Activated T-cell treated with anti-CD3 and anti-CD28 coated beads for 24 hours (primary cell): ENCODE results near the gene VGF.
A peak's percentile ranks its signal among the peaks of the same experiment; 100 is the strongest.

Source experiments
- DNase-seq: peaks from one replicate; pipeline ENCODE4 v3.0.0-alpha.2; 2020; ENCODE audit warnings: low read depth

VGF gene

DNA sequence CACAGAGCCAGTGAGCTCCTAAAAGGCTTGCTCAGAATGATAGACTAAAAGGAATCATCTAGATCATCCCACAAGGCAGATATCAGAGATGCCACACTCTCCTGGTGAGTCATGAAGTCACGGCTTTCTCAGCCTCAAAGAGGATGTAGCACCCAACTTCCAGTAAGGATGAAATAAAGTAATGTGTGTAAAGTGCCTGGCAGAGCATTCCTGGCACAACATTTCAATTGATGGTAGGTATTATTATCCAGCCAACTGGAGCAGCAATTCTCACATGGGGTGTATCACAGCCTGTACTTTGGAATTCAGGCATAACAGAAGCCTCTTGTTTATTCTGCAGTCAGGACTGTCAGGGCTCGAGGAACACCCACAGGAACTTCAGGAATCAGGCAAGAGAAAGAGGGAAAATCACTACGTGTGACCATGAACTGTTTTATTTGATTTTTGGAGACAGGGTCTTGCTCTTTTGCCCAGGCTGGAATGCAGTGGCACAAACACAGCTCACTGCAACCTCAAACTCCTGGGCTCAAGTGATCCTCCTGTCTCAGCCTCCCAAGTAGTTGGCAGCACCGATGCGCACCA lies 20.0 kb upstream of the VGF start:
- no peak for DNase-seq

DNA sequence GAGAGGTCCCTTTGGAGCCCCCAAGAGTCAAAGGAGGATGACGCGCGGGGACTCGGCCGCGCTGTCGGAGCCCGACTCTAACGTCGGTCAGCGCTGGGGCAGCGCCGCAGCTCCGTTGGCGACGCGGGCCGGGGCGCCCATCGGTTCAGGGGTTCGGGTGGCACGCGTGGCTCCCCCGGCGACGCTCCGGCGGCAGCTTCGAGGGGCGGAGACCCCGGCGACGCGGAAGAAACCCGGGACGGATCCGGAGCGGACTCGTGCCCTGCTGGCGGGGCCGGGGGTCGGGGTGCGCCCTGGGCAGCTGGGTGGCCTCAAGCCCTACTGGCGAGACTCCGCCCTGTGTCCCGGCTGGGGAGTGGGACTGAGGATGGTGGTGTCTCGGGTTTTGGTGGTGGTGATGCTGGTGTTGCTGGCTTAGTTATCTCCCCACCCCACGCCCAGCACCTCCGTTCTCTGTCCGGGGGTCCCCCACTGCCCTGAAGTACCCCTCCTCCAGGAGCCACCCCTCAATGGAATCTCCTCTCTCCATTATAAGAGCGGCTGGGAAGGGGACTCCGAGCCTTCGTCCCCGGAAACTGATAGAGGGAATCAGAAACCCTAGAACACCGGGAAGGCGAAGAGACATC lies 14.9 kb upstream of the VGF start, which contains the start of gene NAT16:
TSS of gene NAT16 (minus strand) at position 164 of the 626 bp plus-strand sequence. CDS start 5,486 bp downstream, outside the sequence.
- DNase-seq, result no peak

DNA sequence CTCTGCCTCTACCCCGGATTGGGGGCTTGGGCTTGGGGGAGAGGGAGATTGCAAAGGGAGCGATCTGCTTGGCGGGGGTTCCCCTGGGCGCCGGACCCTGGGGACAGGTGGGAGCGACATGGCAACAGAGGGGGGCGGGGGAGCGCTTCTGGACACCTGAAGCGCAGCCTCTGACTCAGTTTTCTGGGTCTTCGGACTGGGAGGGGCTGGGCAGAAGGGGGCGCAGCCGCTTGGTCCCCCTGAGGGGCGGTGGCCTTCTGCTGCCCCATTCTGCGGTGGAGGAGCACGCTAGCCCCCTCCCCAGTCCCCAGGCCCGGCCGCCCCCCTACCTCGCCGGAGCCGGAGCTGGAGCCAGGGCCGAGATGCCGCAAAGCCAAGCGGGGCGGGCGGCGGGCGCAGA lies 14.3 kb upstream of the VGF start:
- no peak for DNase-seq

DNA sequence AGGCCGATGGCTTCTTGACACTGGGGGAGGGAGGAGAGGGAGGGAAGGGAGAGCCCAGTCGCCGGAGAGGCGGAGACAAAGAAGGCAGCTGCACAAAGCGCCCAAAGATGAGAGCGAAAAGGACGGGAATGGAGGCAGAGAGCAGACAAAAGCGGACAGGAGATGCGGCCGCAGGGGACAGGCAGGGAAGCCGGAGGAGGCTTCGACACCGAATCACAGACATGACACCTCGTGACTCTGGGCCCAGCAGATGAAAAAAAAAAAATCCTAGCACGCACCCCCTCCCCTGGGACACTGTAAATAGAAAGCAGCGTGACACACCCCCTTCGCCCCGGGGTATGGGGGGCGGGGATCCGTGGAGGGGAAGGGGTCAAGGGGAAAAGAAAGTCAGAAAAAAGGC lies 13.7 kb upstream of the VGF start:
- DNase-seq, result no peak

DNA sequence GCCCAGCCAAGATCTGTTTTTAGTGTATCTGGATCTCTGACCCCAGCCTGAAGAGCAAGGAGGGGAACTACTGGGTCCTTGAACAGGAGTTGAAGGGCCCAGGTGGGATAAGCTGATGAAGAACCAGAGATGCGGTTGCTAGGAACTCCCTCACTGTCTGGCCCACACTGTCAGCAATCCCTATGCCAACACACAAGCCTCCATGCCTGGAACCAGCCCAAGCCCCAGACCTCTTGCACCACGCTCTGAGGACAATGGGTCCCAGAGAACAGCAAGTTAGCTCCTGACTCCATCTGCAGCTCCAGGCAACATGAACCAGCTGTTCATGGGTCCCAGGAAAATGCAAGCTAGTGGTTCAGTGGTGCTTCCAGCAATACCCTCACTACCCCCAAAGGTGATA lies 12.3 kb upstream of the VGF start:
- DNase-seq, result no peak

DNA sequence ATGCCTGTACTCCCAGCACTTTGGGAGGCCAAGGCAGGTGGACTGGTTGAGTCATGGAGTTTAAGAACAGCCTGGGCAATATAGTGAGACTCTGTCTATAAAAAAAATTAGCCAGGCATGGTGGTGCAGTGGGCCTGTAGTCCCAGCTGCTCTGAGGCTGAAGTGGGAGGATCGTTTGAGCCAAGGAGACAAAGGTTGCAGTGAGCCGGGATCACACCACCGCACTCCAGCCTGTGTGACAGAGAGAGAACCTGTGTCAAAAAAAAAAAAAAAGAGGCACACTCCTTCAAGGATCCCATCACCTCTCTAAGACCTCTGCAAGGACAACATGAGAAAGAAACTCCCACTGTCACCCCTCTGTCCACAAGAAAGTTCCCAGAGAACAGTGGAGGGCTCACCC lies 10.3 kb upstream of the VGF start:
- DNase-seq, result no peak

DNA sequence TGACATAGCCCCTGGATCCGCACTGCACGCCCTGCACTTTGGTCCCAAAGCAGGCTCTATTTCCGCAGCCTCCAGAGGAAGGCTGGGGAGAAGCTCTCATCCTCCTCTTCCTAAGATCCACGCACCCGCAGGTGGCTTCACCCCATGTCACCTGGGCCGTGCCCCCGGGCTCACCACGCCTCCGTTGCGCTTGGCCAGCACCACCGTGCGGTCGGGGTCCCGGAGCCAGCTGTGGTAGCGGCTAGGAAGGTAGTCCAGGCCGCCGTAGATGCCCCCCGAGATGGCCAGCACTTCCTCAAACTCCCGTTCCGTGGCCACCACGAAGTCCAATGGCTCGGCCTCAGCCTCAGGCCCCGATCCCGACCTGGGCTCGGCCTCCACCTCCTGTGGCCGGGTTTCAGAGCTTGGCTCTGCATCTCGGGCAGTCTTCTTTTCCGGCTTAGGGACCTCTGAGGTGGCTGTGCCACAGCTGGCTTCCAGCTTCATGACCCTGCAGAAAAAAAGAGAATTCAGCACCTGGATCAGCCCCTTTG lies 9.0 kb upstream of the VGF start:
- DNase-seq, result no peak

DNA sequence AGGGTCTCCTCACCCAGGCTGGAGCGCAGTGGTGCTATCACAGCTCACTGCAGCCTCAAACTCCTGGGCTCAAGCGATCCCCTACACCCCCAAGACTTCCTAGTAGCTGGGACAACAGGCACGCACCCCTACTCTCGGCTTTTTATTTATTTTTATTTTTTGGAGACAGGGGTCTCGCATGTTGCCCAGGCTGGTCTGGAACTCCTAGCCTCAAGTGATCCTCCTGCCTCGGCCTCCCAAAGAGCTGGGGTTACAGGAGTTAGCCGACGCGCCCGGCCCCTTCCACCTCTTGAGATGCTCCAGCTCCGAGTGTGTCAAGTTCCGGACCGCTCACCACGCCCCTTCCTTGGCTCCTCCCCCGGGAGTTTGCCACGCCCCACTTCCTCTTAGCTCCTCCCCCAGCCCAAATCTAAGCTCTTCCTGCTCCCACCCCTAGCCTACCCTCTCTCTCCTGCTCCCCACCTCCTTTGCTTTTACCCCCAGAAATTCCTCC lies 8.4 kb upstream of the VGF start:
- peak; percentile 64 for DNase-seq

DNA sequence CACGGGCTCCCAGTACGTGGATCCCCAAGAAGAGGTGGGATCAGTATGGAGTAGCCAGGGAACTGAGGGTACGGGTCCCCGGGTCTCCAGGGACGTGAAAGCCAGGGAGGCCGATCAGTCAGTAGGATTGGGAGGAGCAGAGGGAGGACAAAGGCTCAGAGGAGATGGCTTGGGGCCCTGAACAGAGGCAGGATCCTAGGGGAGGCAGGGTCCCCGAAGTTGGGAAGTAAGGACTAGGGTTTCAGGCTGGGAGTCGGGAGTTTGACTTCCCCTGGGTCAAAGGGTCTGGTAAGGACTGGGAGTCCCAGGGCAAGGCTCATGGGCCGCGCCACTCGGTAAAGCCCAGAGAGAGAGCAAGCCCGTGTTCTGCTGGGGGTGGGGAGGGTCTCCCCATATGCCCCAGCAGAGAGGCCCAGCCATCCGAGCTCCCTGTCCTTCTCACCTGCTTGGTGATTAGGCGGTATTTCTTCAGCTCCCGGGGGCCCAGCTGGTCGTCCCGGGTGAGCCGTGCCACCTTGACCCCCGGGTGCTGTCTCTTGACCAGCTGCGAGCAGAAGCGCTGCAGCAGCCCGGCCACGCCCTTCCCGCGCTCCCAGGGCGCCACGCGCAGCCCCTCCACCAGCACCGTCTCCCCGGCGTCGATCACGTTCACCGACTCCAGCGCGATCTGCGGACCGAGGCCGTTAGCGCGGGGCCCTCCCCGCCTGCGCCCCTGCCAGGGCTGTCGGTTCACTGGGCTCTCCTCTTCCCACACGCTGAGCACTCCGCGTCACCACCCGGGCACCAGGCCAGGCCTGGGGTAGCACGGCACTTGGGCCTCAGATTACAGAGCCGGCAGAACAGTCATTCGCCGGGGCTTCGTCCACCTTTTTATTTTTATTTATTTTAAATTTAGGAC lies 7.7 kb upstream of the VGF start:
- DNase-seq, result no peak

DNA sequence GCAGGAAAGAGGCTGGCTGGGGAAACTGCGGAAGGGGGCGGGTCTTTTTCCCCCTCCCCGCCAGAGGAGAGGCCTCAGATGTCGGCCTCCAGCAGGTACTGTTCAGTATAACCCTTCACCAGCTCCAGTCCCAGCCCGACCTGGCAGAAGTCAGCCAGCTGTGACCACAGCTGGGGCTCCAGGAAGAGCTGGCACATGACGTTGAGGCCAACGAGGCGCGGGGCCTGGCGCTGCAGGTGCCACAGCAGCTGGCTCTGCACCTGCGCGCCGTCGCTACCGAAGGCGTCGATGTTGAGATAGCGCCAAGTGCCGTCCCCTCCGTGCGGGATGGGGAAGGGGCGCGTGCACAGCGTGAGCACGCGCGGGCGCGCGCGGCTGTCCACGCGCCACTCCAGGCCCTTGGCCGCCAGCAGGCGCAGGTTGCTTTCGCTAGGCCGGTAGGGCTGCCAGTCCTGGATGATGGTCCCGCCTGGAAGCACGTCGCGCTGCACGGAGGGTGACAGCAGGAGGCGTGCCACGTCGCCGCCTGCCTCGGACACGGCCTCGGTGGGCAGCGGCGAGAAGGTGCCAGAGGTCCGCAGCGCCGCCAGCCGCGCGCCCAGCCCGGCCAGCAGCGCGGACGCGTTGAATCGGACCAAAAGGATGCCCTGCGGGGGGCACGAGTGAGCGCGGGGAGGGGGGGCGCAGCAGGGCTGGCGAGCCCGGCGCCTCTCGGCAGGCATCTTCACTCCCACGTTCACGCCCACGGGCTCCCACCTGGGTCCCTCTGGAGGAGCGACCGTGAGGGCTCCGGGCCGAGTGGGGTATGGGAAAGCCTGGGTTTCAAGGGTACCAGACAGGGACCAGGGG lies 6.9 kb upstream of the VGF start:
- DNase-seq, result no peak

DNA sequence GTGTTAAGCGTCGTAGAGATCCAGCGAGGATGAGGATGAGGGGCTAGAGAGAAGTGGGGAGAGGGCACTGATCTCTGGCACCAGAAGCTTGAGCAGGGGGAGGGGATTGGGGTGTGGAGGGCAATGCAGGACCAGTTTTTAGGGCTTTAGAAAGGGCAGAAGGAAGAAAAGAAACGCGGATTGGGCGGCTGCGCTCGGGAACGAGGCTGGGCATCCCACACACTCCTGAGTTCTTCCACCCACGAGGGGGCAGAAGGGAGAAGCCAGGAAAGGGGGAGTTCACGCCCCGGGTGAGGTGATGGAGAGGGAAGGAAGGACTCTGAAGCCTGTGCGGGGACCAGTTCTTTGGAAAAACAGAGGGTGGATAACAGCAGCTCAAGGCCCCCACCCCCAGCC lies 6.1 kb upstream of the VGF start:
- DNase-seq, result no peak

DNA sequence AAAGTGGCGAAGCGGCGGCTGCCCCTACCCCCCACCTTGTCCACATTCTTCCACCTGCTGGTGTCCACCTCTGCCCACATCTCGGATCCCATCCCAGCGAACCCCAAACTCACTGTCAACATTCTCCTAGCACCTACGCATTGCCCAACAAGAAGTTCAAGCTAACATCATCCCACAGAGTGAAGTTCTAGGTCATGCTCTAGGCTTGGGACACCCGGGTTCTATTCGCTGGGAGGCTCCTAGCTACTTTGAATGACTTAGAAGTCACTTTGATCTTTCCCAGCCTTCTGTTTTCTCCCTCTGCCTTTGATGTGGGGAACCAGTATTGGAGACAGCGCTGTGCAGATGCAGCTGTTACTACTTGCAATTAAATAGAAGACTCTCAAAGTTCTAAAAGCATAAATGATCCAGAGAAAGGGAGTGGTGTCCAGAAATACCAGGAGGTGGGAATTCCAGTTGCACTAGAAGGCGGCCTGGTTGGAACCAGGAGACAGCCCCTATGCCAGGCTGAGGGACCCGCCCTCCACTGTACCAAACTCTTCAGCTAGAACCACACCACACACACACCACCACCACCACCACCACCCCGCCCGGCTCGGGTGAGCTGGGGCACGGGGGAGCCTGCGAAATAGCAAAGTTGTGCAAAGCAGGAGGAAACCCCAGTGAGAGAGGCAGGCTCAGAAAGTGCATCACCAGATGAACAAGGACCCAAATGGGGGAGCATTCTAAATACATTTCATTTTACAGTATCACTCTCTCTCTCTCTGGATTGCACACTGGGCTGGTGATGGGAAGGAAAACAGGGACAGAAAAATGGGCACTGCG lies 5.5 kb upstream of the VGF start:
- no peak for DNase-seq

DNA sequence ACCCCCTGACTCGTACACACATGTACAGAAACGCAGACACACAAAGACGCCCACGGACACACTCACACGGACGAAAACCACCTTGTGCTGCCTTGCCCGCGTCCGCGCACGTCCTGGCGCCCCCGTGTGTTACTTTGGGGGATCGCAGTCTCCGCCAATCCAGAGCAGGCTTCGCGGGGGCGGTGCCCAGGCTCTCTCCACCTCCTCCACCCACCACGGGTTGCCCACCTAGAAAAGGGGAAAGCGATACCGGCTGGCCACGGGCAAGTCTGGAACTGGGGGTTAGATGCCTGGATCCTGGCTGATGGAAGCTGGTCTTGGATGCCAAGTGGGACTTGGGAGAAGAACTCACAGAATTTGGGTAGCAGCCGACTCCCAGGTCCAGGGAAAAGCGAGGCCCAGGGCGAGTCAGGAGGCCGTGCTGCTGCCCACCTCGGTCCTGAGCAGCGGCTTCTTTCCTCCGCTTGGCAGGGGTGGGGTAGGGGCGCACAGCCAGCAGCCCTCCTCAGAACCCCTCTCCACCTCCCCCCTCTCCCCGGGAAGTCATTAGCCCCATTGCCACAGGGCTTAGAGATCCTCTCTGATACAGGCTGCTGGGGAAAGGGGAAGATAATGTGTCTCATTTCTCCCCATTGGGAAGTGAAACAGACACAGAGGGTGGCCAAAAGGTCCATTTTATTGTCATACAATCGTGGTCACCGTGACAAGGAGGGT lies 4.6 kb upstream of the VGF start:
- peak; percentile 69 for DNase-seq

DNA sequence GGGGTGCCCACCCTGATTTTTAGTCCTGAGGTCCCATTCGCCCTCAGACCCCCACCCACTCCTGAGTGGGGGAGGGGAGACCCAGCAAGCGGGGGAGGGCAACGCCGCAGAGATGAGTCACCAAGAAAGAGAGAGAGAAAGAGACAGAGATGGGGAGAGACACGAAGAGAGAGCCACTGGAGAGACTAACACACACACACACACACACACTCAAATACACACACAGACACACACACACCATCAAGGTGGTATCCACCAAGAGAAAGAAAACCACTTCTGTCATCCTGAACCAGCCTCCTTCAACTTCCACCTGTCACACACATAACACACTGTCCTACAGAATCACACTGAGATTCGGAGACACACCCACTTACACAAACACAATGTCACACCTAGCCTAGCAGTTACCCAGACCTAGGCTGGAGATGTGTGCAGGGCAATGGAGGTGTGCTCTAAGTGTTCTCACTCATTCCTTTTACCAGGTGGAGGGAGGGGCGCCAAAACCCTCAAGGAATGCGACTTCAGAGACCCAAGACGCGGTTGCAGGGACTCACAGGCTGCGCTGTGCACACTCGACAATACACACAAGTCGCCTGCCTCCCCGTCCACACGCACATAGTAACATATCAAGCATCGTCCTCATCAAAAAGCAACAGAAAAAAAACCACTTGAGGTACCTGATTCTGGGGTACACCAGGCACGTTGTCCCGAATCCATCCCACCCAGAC lies 3.9 kb upstream of the VGF start:
- no peak for DNase-seq

DNA sequence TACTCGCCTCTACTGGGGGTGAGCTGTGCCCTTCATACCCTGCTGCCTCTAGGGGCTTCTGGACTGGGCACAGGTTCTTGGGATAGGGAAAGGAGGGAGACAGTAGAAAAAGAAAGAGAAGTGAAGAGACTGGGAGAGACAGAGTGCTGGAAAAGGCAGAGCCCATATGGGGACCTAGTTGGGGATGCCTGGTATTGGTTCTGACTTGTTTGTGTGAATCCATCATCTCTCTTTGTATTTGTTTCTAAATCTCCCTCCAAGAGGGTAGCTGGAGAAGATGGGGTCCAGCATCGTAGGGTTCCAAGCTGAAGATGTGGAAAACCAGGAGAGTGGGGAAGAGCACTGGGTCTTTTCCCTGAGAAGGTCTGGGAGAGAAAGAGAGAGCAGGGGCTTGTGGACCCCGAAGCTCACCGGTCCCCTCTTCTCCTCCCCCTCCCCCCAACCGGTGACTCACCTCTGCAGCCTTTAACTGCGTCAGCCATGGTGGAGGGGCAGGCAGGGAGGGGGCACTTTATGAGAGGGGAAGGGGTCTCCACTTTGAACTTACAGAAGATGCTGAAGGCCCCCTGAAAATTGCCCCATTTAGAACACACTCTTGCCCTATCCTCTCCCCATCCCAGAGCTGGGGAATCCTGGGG lies 3.2 kb upstream of the VGF start:
- no peak for DNase-seq

DNA sequence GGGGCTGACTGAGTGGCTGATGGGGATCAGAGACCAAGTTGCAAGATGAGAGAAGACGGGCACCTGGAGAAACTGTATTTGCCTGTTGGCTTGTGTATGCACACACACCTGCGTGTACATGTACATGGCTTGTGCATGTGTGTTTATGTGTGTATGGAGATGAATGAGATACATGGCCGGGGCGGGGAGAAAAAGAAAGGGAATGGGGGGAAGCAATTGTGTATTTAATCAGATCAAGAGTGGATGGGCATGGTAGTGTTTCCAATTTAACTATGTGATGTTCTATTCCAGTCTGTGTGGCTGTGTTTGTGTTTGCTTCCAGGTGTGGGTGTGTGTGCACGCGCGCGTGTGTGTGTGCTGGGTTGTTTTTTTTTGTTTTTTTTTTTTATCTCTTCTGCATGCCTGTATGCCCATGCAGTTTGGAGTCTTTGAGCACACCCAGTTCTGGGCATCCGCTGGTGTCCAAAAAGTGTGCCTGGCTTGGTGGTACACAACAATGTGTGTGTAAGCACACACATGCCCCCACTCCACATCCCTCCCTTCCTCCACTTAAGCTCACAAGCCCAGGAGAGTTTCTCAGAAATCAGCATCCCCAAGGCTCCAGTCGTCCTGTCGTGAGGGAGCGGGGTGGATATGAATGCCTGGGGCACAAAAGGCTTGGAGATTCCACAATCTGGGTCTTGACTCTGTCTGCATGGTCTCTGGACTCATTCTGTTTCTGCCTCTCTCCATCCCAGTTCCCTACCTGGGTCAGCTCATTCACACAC lies 2.5 kb upstream of the VGF start:
- no peak for DNase-seq

DNA sequence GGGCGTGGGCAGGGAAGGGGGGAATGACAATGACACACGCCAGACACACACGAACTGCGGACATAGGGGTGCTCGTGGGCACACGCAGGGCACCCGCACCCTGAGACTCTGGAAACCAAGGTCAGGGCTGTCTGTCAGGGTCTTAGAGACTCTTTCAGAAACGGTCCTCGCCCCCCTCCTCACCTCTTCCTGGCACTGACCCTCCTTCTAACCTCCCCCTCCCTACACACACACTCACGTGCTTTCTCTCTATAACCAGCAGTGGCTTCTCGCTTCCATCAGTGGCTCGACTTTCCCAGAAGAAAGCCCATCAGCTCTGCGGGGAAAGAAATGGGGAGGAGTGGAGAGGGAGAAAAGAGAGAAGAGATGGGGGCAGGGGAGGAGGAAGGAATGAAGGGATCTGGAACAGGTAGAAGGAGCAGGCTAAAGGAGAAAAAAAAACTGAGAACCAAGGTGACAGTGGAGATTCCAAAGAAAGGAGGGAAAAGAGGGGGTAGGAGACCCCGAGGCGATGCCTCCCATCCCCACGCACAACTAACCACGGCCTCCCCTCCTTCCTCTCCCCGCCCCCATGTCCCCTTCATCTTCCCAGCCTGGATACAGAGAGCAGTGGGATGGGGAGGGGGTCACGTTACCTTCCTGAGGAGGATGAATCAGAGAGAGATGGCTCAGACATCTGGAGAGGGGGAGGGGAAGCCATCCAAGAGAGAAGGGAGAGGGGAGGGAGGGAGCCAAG lies 1.7 kb upstream of the VGF start:
- DNase-seq, result no peak

DNA sequence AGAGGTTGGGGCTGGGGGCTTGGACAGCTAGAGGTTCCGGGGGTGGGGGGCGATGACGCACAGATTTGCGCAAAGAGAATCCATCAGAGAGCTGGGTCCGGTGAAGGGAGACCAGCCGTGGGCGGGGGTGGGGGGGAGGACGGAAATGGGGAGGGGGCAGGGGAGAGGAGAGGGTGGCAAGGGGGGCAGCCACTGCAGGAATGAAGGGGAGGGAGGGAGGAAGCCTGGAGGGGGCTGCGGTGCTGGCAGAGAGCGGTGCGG lies 1.2 kb upstream of the VGF start:
- no peak for DNase-seq
